HG02870 (cell line): ENCODE measurements around the gene RIOK2.

ENCODE experiments used
- ATAC-seq: cut with Tn5 transposase; IDR thresholded peaks from one replicate; pipeline ENCODE4 v1.9.1; 2021; ENCODE audit warnings: mild to moderate bottlenecking, moderate library complexity; ENCODE audit not compliant: unreplicated experiment

The RIOK2 gene

DNA sequence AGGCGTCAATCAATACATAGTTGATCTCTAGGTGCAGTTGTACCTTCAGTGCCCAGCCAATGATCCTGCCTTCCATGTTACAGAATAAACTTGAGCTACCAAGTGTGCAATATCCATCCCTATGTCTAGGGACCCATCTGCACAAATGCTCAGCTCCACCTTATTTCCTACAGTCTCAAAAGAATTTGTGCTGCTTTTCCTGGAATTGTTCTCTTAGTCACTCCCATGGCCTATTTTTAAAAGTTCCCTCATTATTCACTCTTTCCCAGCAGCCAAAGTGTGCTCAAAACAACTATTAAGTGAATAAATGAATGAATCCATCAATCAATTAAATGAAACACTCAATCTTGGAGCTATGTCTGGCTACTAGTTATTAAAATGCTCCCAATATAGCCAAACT, 55.3 kb downstream of the RIOK2 start:
- ATAC-seq, result no peak

DNA sequence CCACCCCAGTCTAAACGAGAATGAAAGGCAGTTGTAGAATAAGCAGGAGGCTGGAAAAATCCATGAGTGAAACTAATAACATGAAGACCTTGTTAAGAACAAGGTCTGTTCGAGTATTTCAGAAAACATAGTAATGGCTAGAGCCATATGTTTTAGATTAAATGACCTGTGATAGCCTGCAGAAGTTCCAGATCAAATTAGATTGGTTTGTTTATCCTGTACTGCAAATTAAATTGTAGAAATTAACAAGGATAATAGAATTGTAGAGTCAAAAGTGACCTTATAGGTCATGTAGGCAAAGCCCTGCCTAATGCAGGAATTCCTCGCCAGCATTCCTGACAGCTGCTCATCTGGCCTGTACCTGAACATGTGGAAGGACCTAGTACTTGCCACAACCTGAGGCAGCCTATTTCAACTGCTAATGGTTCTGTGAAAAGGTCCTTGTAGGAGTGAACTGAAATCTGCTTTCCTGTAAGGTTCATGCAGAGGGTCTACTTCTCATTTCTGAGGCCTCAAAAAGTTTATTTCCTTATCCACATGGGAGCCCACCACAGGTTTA, 57.8 kb downstream of the RIOK2 start:
- ATAC-seq, result no peak

DNA sequence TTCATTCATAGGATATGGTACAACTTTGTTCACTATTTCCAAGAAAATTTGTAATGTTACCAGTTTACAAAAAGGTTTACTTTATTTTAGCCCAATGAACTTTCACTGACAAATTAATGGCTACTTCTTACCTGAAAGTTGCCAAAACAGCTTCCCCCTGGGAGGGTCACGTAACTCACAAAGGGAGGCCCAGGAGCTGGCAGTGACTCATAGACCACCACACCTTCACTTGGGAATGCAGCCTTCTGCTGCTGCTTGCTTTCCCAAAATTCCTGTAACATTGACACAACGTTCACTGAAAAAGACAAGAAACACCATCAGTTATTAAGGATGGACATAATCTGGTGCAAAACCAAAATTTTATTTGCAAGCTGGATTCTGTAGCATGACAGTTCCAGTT, 58.7 kb downstream of the RIOK2 start:
- no peak for ATAC-seq

DNA sequence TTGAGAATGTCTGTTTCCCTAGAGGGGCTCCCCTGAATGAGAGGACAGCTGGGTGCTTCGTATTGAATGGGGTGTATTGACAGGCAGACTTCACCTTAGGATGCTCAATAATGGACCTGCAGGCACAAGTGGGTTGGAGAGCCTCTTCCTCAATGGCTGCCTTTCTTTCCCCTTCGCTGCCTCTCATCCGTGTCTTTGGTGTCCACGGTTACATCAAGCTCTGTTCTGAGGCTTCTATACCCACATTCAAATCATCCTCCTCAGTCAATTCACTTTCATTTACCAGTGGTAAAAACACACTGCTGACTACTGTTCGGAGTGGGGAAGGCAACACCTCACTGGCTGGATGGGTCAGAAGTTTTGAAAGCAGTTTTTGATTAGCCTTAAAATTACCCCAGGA, 61.2 kb downstream of the RIOK2 start:
- ATAC-seq, result no peak

GRCh38 chr5:97120195-97120594, 62.9 kb downstream of the RIOK2 start:
- no peak for ATAC-seq

GRCh38 chr5:97119007-97119390, 64.0 kb downstream of the RIOK2 start:
- ATAC-seq, result no peak

GRCh38 chr5:97118261-97119006, 64.6 kb downstream of the RIOK2 start:
- peak; percentile 55 for ATAC-seq

GRCh38 chr5:97115932-97116331, 67.1 kb downstream of the RIOK2 start:
- ATAC-seq, result no peak

- no peak for ATAC-seq
Measured at GRCh38 chr5:97112230-97112629, 70.8 kb downstream of the RIOK2 start.

DNA sequence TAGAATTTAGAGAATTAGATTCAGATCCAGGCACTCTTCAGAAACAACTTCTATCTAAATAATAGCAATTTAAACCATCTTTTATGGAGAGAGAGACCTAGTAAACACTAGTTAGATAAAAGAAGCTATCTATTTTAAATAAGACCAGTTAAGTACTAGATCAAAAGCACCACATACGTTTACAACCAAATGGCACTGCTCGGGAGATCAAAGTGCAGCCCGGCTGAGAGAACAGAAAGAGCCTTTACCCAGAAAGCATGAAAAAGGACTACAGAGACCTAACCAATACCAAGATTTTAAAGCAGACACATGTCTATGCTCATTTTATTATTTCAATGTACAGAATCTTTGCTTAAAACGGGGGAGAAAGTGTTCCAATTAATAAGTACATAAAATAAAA, 71.4 kb downstream of the RIOK2 start:
- ATAC-seq, result no peak

- no peak for ATAC-seq
Measured at GRCh38 chr5:97111004-97111403, 72.0 kb downstream of the RIOK2 start.
